ENCODE data around the gene LAT.

The LAT gene

GRCh38 chr16:29025218-29025617 is 40.4 kb downstream of the LAT start:
- Histone ChIP-seq H3K36me3 (ENCODE audit: insufficient read depth, low read length) (no peaks in the 10 kb centered on the region), H3K4me2 (ENCODE audit: low read depth, low read length, poor library complexity, severe bottlenecking) (peak overlapping the region; percentile 66), H3F3A (ENCODE audit: low read depth) (no peaks in the 10 kb centered on the region), H3K27me3 (ENCODE audit: insufficient read depth, low read length, poor library complexity, severe bottlenecking) (no peaks in the 10 kb centered on the region), H3K79me2 (ENCODE audit: insufficient read depth, low read length) (no peaks in the 10 kb centered on the region), H2AFZ (ENCODE audit: low read length) (peak overlapping the region; percentile 63), H3K9me3 (ENCODE audit: insufficient read depth, low read depth, low read length) (no peaks in the 10 kb centered on the region), H3K9me2 (replicated peaks; ENCODE audit: low read depth, low read length) (no peaks in the 10 kb centered on the region), H4K20me1 (ENCODE audit: insufficient read depth, low read length, poor library complexity, severe bottlenecking) (no peaks in the 10 kb centered on the region), H3K9ac (ENCODE audit: low read depth, low read length, poor library complexity, severe bottlenecking) (peak overlapping the region; percentile 51), H3K4me3 (ENCODE audit: low read length, poor library complexity, severe bottlenecking) (peak overlapping the region; percentile 39), H3K4me1 (ENCODE audit: insufficient read depth, low read length, poor library complexity, severe bottlenecking) (peaks cover 25% of the 10 kb centered on the region)
- TF ChIP-seq, protein P1, sequence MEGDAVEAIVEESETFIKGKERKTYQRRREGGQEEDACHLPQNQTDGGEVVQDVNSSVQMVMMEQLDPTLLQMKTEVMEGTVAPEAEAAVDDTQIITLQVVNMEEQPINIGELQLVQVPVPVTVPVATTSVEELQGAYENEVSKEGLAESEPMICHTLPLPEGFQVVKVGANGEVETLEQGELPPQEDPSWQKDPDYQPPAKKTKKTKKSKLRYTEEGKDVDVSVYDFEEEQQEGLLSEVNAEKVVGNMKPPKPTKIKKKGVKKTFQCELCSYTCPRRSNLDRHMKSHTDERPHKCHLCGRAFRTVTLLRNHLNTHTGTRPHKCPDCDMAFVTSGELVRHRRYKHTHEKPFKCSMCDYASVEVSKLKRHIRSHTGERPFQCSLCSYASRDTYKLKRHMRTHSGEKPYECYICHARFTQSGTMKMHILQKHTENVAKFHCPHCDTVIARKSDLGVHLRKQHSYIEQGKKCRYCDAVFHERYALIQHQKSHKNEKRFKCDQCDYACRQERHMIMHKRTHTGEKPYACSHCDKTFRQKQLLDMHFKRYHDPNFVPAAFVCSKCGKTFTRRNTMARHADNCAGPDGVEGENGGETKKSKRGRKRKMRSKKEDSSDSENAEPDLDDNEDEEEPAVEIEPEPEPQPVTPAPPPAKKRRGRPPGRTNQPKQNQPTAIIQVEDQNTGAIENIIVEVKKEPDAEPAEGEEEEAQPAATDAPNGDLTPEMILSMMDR (conservative IDR thresholded peaks at IDR 0.05; ENCODE audit: low read length): no peak
- TF ChIP-seq EZH2phosphoT487 (IDR thresholded peaks at IDR 0.05; ENCODE audit: borderline replicate concordance): no peak

DNA sequence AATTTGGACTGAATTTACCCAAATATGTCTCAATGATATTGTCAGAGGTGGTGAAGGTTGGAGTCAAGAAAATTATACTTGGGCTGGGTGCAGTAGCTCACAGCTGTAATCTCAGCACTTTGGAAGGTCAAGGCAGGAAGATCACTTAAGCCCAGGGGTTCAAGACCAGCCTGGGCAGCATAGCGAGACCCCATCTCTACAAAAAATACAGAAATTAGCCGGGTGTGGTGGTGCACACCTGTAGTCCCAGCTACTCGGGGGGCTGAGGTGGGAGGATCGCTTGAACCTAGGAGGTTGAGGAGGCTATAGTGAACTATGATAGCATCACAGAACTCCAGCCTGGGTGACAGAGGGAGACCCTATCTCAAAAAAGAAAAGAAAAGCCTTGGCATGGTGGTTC is 40.9 kb downstream of the LAT start:
- Histone ChIP-seq H3K79me2 (ENCODE audit: insufficient read depth, low read length) (no peaks in the 10 kb centered on the region), H3K4me2 (ENCODE audit: low read depth, low read length, poor library complexity, severe bottlenecking) (peak overlapping the region; percentile 66), H3K27me3 (ENCODE audit: insufficient read depth, low read length, poor library complexity, severe bottlenecking) (no peaks in the 10 kb centered on the region), H3K4me3 (ENCODE audit: low read length, poor library complexity, severe bottlenecking) (no peak overlapping the region), H3K9me3 (ENCODE audit: insufficient read depth, low read depth, low read length) (no peaks in the 10 kb centered on the region), H3K9me2 (replicated peaks; ENCODE audit: low read depth, low read length) (no peaks in the 10 kb centered on the region), H3K36me3 (ENCODE audit: insufficient read depth, low read length) (no peaks in the 10 kb centered on the region), H2AFZ (ENCODE audit: low read length) (peak overlapping the region; percentile 63; the same call in 1 of the 2 replicates), H4K20me1 (ENCODE audit: insufficient read depth, low read length, poor library complexity, severe bottlenecking) (no peaks in the 10 kb centered on the region), H3K9ac (ENCODE audit: low read depth, low read length, poor library complexity, severe bottlenecking) (no peak overlapping the region), H3F3A (ENCODE audit: low read depth) (no peaks in the 10 kb centered on the region), H3K4me1 (ENCODE audit: insufficient read depth, low read length, poor library complexity, severe bottlenecking) (peaks cover 25% of the 10 kb centered on the region)
- TF ChIP-seq, protein P1 (conservative IDR thresholded peaks at IDR 0.05; ENCODE audit: low read length): no peak

GRCh38 chr16:29028457-29029167 is 43.8 kb downstream of the LAT start:
- no peak overlapping the region for H2AFZ ChIP-seq (ENCODE audit: low read length)
- no peaks in the 10 kb centered on the region for H4K20me1 ChIP-seq (ENCODE audit: insufficient read depth, low read length, poor library complexity, severe bottlenecking)
- no peak overlapping the region for H3K4me3 ChIP-seq (ENCODE audit: low read length, poor library complexity, severe bottlenecking)
- H3K4me2 ChIP-seq (ENCODE audit: low read depth, low read length, poor library complexity, severe bottlenecking): no peak overlapping the region
- no peak overlapping the region for H3K9ac ChIP-seq (ENCODE audit: low read depth, low read length, poor library complexity, severe bottlenecking)
- no peaks in the 10 kb centered on the region for H3K27me3 ChIP-seq (ENCODE audit: insufficient read depth, low read length, poor library complexity, severe bottlenecking)
- no peaks in the 10 kb centered on the region for H3K9me2 ChIP-seq (replicated peaks; ENCODE audit: low read depth, low read length)
- no peaks in the 10 kb centered on the region for H3K36me3 ChIP-seq (ENCODE audit: insufficient read depth, low read length)
- peaks cover 22% of the 10 kb centered on the region for H3K4me1 ChIP-seq (ENCODE audit: insufficient read depth, low read length, poor library complexity, severe bottlenecking)
- H3K79me2 ChIP-seq (ENCODE audit: insufficient read depth, low read length): no peaks in the 10 kb centered on the region
- TF ChIP-seq, protein P1 (conservative IDR thresholded peaks at IDR 0.05; ENCODE audit: low read length): no peak
- H3F3A ChIP-seq (ENCODE audit: low read depth): no peaks in the 10 kb centered on the region
- no peaks in the 10 kb centered on the region for H3K9me3 ChIP-seq (ENCODE audit: insufficient read depth, low read depth, low read length)
